GM10266 (cell line): ENCODE data around the gene TTC28.

Experiments used
- DNase-seq: peaks from one replicate; pipeline ENCODE4 v3.0.0; 2012; ENCODE audit errors: extremely low spot score
- CTCF ChIP-seq: IDR thresholded peaks from 2 replicates; pipeline ENCODE4 v1.5.1; 2012; ENCODE audit warnings: mild to moderate bottlenecking, low read depth; ENCODE audit not compliant: control insufficient read depth, insufficient read depth; ENCODE audit errors: missing control alignments

The TTC28 gene

GRCh38 chr22:28024422-28024888 is 655.2 kb downstream of the TTC28 start:
- DNase-seq: no peak
- TF ChIP-seq CTCF: no peak

- TF ChIP-seq CTCF: no peak
- no peak for DNase-seq
These were observed 655.9 kb downstream of the TTC28 start for GRCh38 chr22:28023774-28024173.

GRCh38 chr22:28023036-28023435 is 656.6 kb downstream of the TTC28 start:
- TF ChIP-seq CTCF: no peak
- DNase-seq: no peak

- DNase-seq: no peak
- no peak for TF ChIP-seq CTCF
These were observed 657.5 kb downstream of the TTC28 start for GRCh38 chr22:28021998-28022660.

- no peak for TF ChIP-seq CTCF
- DNase-seq: no peak
These were observed 658.3 kb downstream of the TTC28 start for GRCh38 chr22:28021116-28021997.

- peak; percentile 93 for TF ChIP-seq CTCF
- peak; percentile 86 for DNase-seq
These were observed 659.5 kb downstream of the TTC28 start for GRCh38 chr22:28019881-28020861.
